ENCODE measurements around the gene ADAMTSL1. TPM values are rescaled to one million over a fixed set of nuclear protein-coding genes. Genes with fewer than 3 reads are reported as not detected.

The ADAMTSL1 gene
- total RNA-seq, 1 experiment from 2014 or later = not detected

DNA sequence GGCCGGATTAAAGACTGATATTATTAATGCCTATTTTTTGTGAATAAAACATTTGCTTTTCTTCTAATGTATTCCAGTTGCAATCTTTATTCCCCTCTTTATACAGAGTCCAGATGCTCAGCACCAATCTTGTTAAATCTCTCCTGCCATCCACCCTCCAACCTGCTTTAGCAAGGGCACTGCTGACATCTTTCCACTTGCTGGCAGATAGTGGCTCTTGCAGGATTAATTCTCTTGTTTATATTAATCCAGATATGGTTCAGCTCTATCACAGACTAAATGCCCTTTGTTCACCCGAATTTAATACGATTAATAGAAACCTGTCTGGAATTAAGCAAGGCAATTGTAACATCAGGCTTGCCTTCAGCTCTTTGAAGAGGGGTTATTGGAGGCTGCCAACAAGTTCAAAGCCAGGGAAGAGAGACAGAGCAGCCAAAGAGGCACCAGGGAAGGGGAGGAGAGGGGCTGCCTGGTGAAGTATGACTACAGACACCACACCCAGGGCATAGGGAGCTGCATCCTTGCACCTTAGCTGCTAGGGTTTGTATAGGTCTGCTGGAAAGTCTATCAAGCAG is 322.8 kb downstream of the ADAMTSL1 start:
- no TSS peak for BruUV-seq (replicated peaks)
- Histone ChIP-seq H3K36me3 (ENCODE audit: control insufficient read depth in 1 of 2, insufficient read depth in 2 of 2, low read length in 2 of 2) (no peaks in the 10 kb centered on the region), H3K9me2 (ENCODE audit: insufficient read depth) (no peaks in the 10 kb centered on the region), H2AFZ (ENCODE audit: low read depth, low read length, poor library complexity, severe bottlenecking) (no peak overlapping the region), H3K27me3 (ENCODE audit: insufficient read depth, low read length) (peaks cover 23% of the 10 kb centered on the region; the same call in 1 of the 2 replicates), H3K79me2 (ENCODE audit: insufficient read depth, low read length) (no peaks in the 10 kb centered on the region), H3K4me3 (replicated peaks in 1 of 2; ENCODE audit: low read depth in 1 of 2, low read length in 2 of 2) (no peak overlapping the region), H3K27ac (ENCODE audit: low read depth, low read length) (no peak overlapping the region), H3K9ac (ENCODE audit: low read length) (no peak overlapping the region), H3K9me3 (ENCODE audit: control insufficient read depth in 1 of 2, insufficient read depth in 1 of 2, low read depth in 1 of 2, low read length in 2 of 2) (no peaks in the 10 kb centered on the region), H3K4me2 (ENCODE audit: low read length) (no peak overlapping the region), H3K4me1 (ENCODE audit: control insufficient read depth in 1 of 2, insufficient read depth in 2 of 2, low read length in 2 of 2) (no peaks in the 10 kb centered on the region), H4K20me1 (ENCODE audit: insufficient read depth) (no peaks in the 10 kb centered on the region)
- intact Hi-C loops (cut with micrococcal nuclease) = loop anchor here (10.0 kb wide), 1 partner anchor 378 kb away; no protein-coding TSS in a partner anchor
- ATAC-seq = no peak
- POLR2A ChIA-PET = no interaction called here
- TF ChIP-seq SP1 (IDR thresholded peaks at IDR 0.05; ENCODE audit: low read depth) (no peak), ELF1 (IDR thresholded peaks at IDR 0.05; ENCODE audit: borderline replicate concordance, low read depth) (no peak), CEBPB (IDR thresholded peaks at IDR 0.05; ENCODE audit: low read depth) (no peak), YY1 (IDR thresholded peaks at IDR 0.05; ENCODE audit: extremely low read depth, insufficient replicate concordance, low read depth, low read length) (no peak), EZH2phosphoT487 (IDR thresholded peaks at IDR 0.05; ENCODE audit: borderline replicate concordance) (no peak), SIN3A (IDR thresholded peaks at IDR 0.05; ENCODE audit: low read depth) (no peak), JUND (IDR thresholded peaks at IDR 0.05) (no peak), POLR2A (IDR thresholded peaks at IDR 0.05; ENCODE audit: borderline replicate concordance, extremely low read depth, insufficient read depth, insufficient read length) (no peak), POLR2AphosphoS5 (IDR thresholded peaks at IDR 0.05; ENCODE audit: low read depth, low read length) (no peak), RAD21 (IDR thresholded peaks at IDR 0.05; ENCODE audit: low read depth) (no peak), FOSL1 (IDR thresholded peaks at IDR 0.05; ENCODE audit: low read depth) (no peak), CBX3 (IDR thresholded peaks at IDR 0.05; ENCODE audit: low read depth) (no peak), ZFX (IDR thresholded peaks at IDR 0.05) (no peak), SRF (IDR thresholded peaks at IDR 0.05; ENCODE audit: low read depth) (no peak)
- TF ChIP-seq, protein P1, sequence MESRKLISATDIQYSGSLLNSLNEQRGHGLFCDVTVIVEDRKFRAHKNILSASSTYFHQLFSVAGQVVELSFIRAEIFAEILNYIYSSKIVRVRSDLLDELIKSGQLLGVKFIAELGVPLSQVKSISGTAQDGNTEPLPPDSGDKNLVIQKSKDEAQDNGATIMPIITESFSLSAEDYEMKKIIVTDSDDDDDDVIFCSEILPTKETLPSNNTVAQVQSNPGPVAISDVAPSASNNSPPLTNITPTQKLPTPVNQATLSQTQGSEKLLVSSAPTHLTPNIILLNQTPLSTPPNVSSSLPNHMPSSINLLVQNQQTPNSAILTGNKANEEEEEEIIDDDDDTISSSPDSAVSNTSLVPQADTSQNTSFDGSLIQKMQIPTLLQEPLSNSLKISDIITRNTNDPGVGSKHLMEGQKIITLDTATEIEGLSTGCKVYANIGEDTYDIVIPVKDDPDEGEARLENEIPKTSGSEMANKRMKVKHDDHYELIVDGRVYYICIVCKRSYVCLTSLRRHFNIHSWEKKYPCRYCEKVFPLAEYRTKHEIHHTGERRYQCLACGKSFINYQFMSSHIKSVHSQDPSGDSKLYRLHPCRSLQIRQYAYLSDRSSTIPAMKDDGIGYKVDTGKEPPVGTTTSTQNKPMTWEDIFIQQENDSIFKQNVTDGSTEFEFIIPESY (IDR thresholded peaks at IDR 0.05; ENCODE audit: extremely low read depth, insufficient replicate concordance, low read length) = no peak
- TF ChIP-seq, protein P2, sequence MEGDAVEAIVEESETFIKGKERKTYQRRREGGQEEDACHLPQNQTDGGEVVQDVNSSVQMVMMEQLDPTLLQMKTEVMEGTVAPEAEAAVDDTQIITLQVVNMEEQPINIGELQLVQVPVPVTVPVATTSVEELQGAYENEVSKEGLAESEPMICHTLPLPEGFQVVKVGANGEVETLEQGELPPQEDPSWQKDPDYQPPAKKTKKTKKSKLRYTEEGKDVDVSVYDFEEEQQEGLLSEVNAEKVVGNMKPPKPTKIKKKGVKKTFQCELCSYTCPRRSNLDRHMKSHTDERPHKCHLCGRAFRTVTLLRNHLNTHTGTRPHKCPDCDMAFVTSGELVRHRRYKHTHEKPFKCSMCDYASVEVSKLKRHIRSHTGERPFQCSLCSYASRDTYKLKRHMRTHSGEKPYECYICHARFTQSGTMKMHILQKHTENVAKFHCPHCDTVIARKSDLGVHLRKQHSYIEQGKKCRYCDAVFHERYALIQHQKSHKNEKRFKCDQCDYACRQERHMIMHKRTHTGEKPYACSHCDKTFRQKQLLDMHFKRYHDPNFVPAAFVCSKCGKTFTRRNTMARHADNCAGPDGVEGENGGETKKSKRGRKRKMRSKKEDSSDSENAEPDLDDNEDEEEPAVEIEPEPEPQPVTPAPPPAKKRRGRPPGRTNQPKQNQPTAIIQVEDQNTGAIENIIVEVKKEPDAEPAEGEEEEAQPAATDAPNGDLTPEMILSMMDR (IDR thresholded peaks at IDR 0.05 in 2 of 3, conservative IDR thresholded peaks at IDR 0.05 in 1 of 3; ENCODE audit: borderline replicate concordance in 1 of 3, insufficient read depth in 1 of 3, low read depth in 2 of 3, low read length in 2 of 3) = no peak
- TF ChIP-seq, protein P3, sequence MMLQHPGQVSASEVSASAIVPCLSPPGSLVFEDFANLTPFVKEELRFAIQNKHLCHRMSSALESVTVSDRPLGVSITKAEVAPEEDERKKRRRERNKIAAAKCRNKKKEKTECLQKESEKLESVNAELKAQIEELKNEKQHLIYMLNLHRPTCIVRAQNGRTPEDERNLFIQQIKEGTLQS (IDR thresholded peaks at IDR 0.05) = no peak
- TF ChIP-seq, protein P4, sequence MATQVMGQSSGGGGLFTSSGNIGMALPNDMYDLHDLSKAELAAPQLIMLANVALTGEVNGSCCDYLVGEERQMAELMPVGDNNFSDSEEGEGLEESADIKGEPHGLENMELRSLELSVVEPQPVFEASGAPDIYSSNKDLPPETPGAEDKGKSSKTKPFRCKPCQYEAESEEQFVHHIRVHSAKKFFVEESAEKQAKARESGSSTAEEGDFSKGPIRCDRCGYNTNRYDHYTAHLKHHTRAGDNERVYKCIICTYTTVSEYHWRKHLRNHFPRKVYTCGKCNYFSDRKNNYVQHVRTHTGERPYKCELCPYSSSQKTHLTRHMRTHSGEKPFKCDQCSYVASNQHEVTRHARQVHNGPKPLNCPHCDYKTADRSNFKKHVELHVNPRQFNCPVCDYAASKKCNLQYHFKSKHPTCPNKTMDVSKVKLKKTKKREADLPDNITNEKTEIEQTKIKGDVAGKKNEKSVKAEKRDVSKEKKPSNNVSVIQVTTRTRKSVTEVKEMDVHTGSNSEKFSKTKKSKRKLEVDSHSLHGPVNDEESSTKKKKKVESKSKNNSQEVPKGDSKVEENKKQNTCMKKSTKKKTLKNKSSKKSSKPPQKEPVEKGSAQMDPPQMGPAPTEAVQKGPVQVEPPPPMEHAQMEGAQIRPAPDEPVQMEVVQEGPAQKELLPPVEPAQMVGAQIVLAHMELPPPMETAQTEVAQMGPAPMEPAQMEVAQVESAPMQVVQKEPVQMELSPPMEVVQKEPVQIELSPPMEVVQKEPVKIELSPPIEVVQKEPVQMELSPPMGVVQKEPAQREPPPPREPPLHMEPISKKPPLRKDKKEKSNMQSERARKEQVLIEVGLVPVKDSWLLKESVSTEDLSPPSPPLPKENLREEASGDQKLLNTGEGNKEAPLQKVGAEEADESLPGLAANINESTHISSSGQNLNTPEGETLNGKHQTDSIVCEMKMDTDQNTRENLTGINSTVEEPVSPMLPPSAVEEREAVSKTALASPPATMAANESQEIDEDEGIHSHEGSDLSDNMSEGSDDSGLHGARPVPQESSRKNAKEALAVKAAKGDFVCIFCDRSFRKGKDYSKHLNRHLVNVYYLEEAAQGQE (IDR thresholded peaks at IDR 0.05; ENCODE audit: low read depth) = no peak
- CTCF ChIA-PET = no interaction called here
- DNase-seq (ENCODE audit: low read depth, low spot score) = no peak
- RAD21 ChIA-PET (ENCODE audit: low non-redundant PET in 1 of 2, low total read pairs in 2 of 2, uncharacterized antibody in 2 of 2, unreplicated experiment in 2 of 2) = no interaction called here
